Heart right ventricle (tissue), 16 donors: ENCODE results near the gene WAS. TPM values are rescaled to one million over a fixed set of nuclear protein-coding genes. Genes with fewer than 3 reads are reported as not detected.

Experiments used
- ATAC-seq, 8 donors: fragments of 200-7000 bp; cut with Tn5 transposase; one replicate each; pipeline ENCODE4 v1.9.1; 2020; ENCODE audit warnings: mild to moderate bottlenecking in 8 of 8, moderate library complexity in 8 of 8, moderate number of reproducible peaks in 1 of 8
- DNase-seq, 2 donors: peaks; one replicate each; pipeline ENCODE4 v3.0.0-alpha.2; 2020
- H3K27ac ChIP-seq, 10 donors: fragments of 200-600 bp; sonication (generic) in 2 of 10; one replicate each; pipeline versions ENCODE4 v1.5.0 to v1.8.0; 2020 to 2022; ENCODE audit warnings: mild to moderate bottlenecking in 3 of 10
- H3K27me3 ChIP-seq, 7 donors: fragments of 200-600 bp; one replicate each; pipeline ENCODE4 v1.8.0; 2021 to 2022; ENCODE audit warnings: mild to moderate bottlenecking in 2 of 7
- H3K36me3 ChIP-seq, 9 donors: fragments of 200-600 bp; sonication (generic) in 1 of 9; one replicate each; pipeline versions ENCODE4 v1.5.0 to v1.8.0; 2020 to 2022; ENCODE audit warnings: mild to moderate bottlenecking in 2 of 9
- H3K4me1 ChIP-seq, 9 donors: fragments of 200-600 bp; sonication (generic) in 1 of 9; one replicate each; pipeline versions ENCODE4 v1.5.0 to v1.8.0; 2020 to 2022; ENCODE audit warnings: mild to moderate bottlenecking in 4 of 9
- H3K4me3 ChIP-seq, 10 donors: fragments of 200-600 bp; sonication (generic) in 2 of 10; one replicate each; pipeline versions ENCODE4 v1.5.0 to v1.8.0; 2020 to 2022; ENCODE audit warnings: mild to moderate bottlenecking in 7 of 10, moderate library complexity in 2 of 10
- H3K9me3 ChIP-seq, 11 donors: fragments of 200-600 bp in 10 of 11; sonication (generic) in 2 of 11; one replicate each; pipeline versions ENCODE4 v1.5.0 to v1.8.0; 2013 to 2022; ENCODE audit warnings: mild to moderate bottlenecking in 2 of 11, control low read depth in 1 of 11, moderate library complexity in 1 of 11
- CTCF ChIP-seq, 9 donors: fragments of 200-600 bp; sonication (generic) in 2 of 9; IDR thresholded peaks; one replicate each; pipeline versions ENCODE4 v1.5.0 to v1.8.0; 2021 to 2022; ENCODE audit warnings: antibody characterized with exemption in 9 of 9, mild to moderate bottlenecking in 5 of 9, moderate library complexity in 1 of 9
- WGBS, 2 donors: extraction: QIAGEN DNeasy Blood & Tissue Kit; methylation state at CpG; one replicate each; pipeline ENCODE4 v1.1.7; 2013; ENCODE audit warnings: inconsistent platforms in 1 of 2; 5-methylcytosine and 5-hydroxymethylcytosine counted together
- intact Hi-C, 10 donors: fragments of 100-400 bp; cut with DNase I; formaldehyde crosslinking; loops; one replicate each; pipeline versions ENCODE4 v1.11.1 to v1.14.2; 2022
- polyA plus RNA-seq, 2 donors: library from polyadenylated mRNA; stranded (reverse); fragments of 200-250 nt; gene quantifications; one replicate each; pipeline ENCODE4 v1.2.3, GENCODE V29; 2013
- total RNA-seq, 10 donors: library from RNA; stranded (reverse); fragmentation: NEBNext Ultra II Directional in 3 of 10; extraction: Animal tissue kit (Norgen Biotek cat#: 25700) in 3 of 10; gene quantifications; one replicate each; pipeline versions ENCODE4 v1.2.1 to v1.2.4, GENCODE V29; 2021 to 2023
- donor health status: Arrhythmogenic right ventricular cardiomyopathy.
- donor health status: ischemic (EF 13 %, LVEDD 7.1; RV severe dilation, severe dysfunction).
- donor health status: healthy with polysubstance abuse.
- donor health status: DM: no; HTN: yes; CAD: no.
- donor health status: DM: no; HTN: no; CAD: no.
- donor health status: ischemic (EF 25% LVEDD 6.9; RV normal size, moderate dysfunction).
- donor health status: ischemic (EF 25% LVEDD 5.7; RV mildly dilated, moderate dysfunction).
- donor health status: healthy.
- donor health status: DM: yes; HTN: yes; CAD: no.
- donor health status: Ischemic cardiomyopathy.
- donor health status: ischemic (EF 35%, LVEDD 5.7; RV mildly dilated, moderate dysfunction).
- donor health status: nonischemic (EF 11% LVEDD 7.7; RV severe dilation, severe dysfunction).
- donor health status: DM: yes; HTN: yes; CAD: no.
- donor health status: PGD.
- donor health status: ischemic (EF 29% LVEDD 5.4; RV normal size, mild dysfunction).
- donor health status: nonischemic (EF 23%, LVEDD 6.1; RV moderate dilation, normal function).

The WAS gene
- total and polyA plus RNA-seq, 12 donors, result 0.86 to 14.3 (median 1.8) TPM

GRCh38 chrX:48736303-48736702 lies 52.7 kb downstream of the WAS start:
- peaks cover 0 to 14% (median 0%) of the 10 kb centered on the region in 9 donors for H3K4me1 ChIP-seq
- H3K27me3 ChIP-seq, result no peaks in the 10 kb centered on the region
- 79 to 88% methylated on average over 1 of the region's 1 CpG for WGBS, 2 donors
- H3K36me3 ChIP-seq, result no peaks in the 10 kb centered on the region
- ATAC-seq, result no peak
- H3K4me3 ChIP-seq, result peak overlapping the region in 4 of 10 donors; percentile 67 to 75 (median 72)
- no peak for DNase-seq
- no peaks in the 10 kb centered on the region for H3K9me3 ChIP-seq
- no peak for TF ChIP-seq CTCF (IDR thresholded peaks at IDR 0.05)
- intact Hi-C loops, result loop anchor here in 5 of 10 donors (2.0 to 10.0 kb wide), 6 partner anchors 34 to 68 kb away; partner anchors contain the start of genes HDAC6 (in 2 of the 5) and SUV39H1 (in 1 of the 5)
- H3K27ac ChIP-seq, result no peak overlapping the region

GRCh38 chrX:48736878-48737212 lies 53.2 kb downstream of the WAS start:
- no peak for TF ChIP-seq CTCF (IDR thresholded peaks at IDR 0.05)
- peaks cover 0 to 14% (median 0%) of the 10 kb centered on the region in 9 donors for H3K4me1 ChIP-seq
- no peak for ATAC-seq
- H3K27ac ChIP-seq, result peak overlapping the region in 3 of 10 donors; percentile 29 to 95 (median 93)
- H3K36me3 ChIP-seq, result no peaks in the 10 kb centered on the region
- intact Hi-C loops, result loop anchor here in 5 of 10 donors (2.0 to 10.0 kb wide), 6 partner anchors 35 to 68 kb away; partner anchors contain the start of genes HDAC6 (in 2 of the 5) and SUV39H1 (in 1 of the 5)
- peak overlapping the region in 9 of 10 donors; percentile 12 to 75 (median 68) for H3K4me3 ChIP-seq
- H3K9me3 ChIP-seq, result no peaks in the 10 kb centered on the region
- 8 to 9% methylated on average over 10 of the region's 10 CpGs for WGBS, 2 donors
- H3K27me3 ChIP-seq, result no peaks in the 10 kb centered on the region
- DNase-seq, result no peak

- Histone ChIP-seq H3K36me3 (no peaks in the 10 kb centered on the region), H3K27ac (peak overlapping the region; percentile 73 to 95 (median 92)), H3K4me3 (peak overlapping the region; percentile 35 to 75 (median 68)), H3K9me3 (no peaks in the 10 kb centered on the region), H3K27me3 (no peaks in the 10 kb centered on the region), H3K4me1 (peaks cover 0 to 14% (median 0%) of the 10 kb centered on the region in 9 donors)
- WGBS, 2 donors, result 0% methylated on average over 38 to 48 of the region's 48 CpGs
- DNase-seq (peak; percentile 87 to 93), ATAC-seq (peak; percentile 99 to 100 (median 100))
- TF ChIP-seq CTCF (IDR thresholded peaks at IDR 0.05), result no peak
- intact Hi-C loops, result loop anchor here in 5 of 10 donors (2.0 to 10.0 kb wide), 6 partner anchors 35 to 67 kb away; partner anchors contain the start of genes HDAC6 (in 2 of the 5) and SUV39H1 (in 1 of the 5)
Observed at GRCh38 chrX:48737213-48737938, 53.8 kb downstream of the WAS start.

- Histone ChIP-seq H3K4me1 (peaks cover 0 to 14% (median 0%) of the 10 kb centered on the region in 9 donors), H3K36me3 (no peaks in the 10 kb centered on the region), H3K27ac (peak overlapping the region; percentile 73 to 95 (median 92)), H3K27me3 (no peaks in the 10 kb centered on the region), H3K9me3 (no peaks in the 10 kb centered on the region), H3K4me3 (peak overlapping the region; percentile 35 to 75 (median 68))
- intact Hi-C loops, result loop anchor here in 5 of 10 donors (2.0 to 10.0 kb wide), 6 partner anchors 36 to 67 kb away; partner anchors contain the start of genes HDAC6 (in 2 of the 5) and SUV39H1 (in 1 of the 5)
- no peak for DNase-seq
- TF ChIP-seq CTCF (IDR thresholded peaks at IDR 0.05), result no peak
- 36 to 49% methylated on average over 7 of the region's 7 CpGs for WGBS, 2 donors
- ATAC-seq, result no peak
Observed at GRCh38 chrX:48737940-48738339, 54.3 kb downstream of the WAS start.

Other genes starting within 250 kb of the WAS start
- 1 to 10 TPM in 7 of 10 donors, under 1 TPM in 3; 0.64 to 5.3 (median 1.7) TPM for gene SLC38A5, start 213.5 kb upstream of the WAS start, total RNA-seq
- 10 to 100 TPM in 1 of 2 donors, 1 to 10 TPM in 1; 2.6 to 15.4 TPM for gene SLC38A5, start 213.5 kb upstream of the WAS start, polyA plus RNA-seq
- gene FTSJ1, start 207.6 kb upstream of the WAS start, total RNA-seq, result 10 to 100 TPM; 11.6 to 22.8 (median 12.9) TPM
- 10 to 100 TPM; 25.2 to 46.1 TPM for gene FTSJ1, start 207.6 kb upstream of the WAS start, polyA plus RNA-seq
- gene PORCN, start 174.8 kb upstream of the WAS start, total RNA-seq, result 10 to 100 TPM in 9 of 10 donors, 1 to 10 TPM in 1; 9.9 to 16.1 (median 13.0) TPM
- 10 to 100 TPM; 12.7 to 26.7 TPM for gene PORCN, start 174.8 kb upstream of the WAS start, polyA plus RNA-seq
- gene EBP, start 162.0 kb upstream of the WAS start, total RNA-seq, result 10 to 100 TPM; 35.1 to 76.0 (median 54.2) TPM
- gene EBP, start 162.0 kb upstream of the WAS start, polyA plus RNA-seq, result 100 to 1,000 TPM in 1 of 2 donors, 10 to 100 TPM in 1; 96.9 to 128 TPM
- gene TBC1D25, start 144.1 kb upstream of the WAS start, total RNA-seq, result 10 to 100 TPM; 14.7 to 22.6 (median 18.7) TPM
- gene TBC1D25, start 144.1 kb upstream of the WAS start, polyA plus RNA-seq, result 10 to 100 TPM in 1 of 2 donors, 1 to 10 TPM in 1; 6.1 to 11.1 TPM
- gene RBM3, start 109.3 kb upstream of the WAS start, total RNA-seq, result 100 to 1,000 TPM in 8 of 10 donors, 10 to 100 TPM in 2; 60.0 to 204 (median 111) TPM
- 100 to 1,000 TPM in 1 of 2 donors, 10 to 100 TPM in 1; 99.6 to 127 TPM for gene RBM3, start 109.3 kb upstream of the WAS start, polyA plus RNA-seq
- gene WDR13, start 86.3 kb upstream of the WAS start, total RNA-seq, result 100 to 1,000 TPM; 121 to 176 (median 157) TPM
- gene WDR13, start 86.3 kb upstream of the WAS start, polyA plus RNA-seq, result 100 to 1,000 TPM; 292 to 352 TPM
- gene SUV39H1, start 12.9 kb downstream of the WAS start, total RNA-seq, result 1 to 10 TPM; 2.2 to 5.6 (median 3.1) TPM
- gene SUV39H1, start 12.9 kb downstream of the WAS start, polyA plus RNA-seq, result 1 to 10 TPM; 1.4 to 4.6 TPM
- gene GLOD5, start 77.9 kb downstream of the WAS start, total RNA-seq, result not detected
- not detected for gene GLOD5, start 77.9 kb downstream of the WAS start, polyA plus RNA-seq
- under 1 TPM in 2 of 10 donors, not detected in 8; 0.23 to 0.25 TPM for gene GATA1, start 102.8 kb downstream of the WAS start, total RNA-seq
- gene GATA1, start 102.8 kb downstream of the WAS start, polyA plus RNA-seq, result under 1 TPM in 1 of 2 donors, not detected in 1; 0.07 TPM
- 10 to 100 TPM; 28.4 to 45.6 (median 32.3) TPM for gene HDAC6, start 118.3 kb downstream of the WAS start, total RNA-seq
- 100 to 1,000 TPM in 1 of 2 donors, 10 to 100 TPM in 1; 31.7 to 102 TPM for gene HDAC6, start 118.3 kb downstream of the WAS start, polyA plus RNA-seq
- not detected for gene ERAS, start 142.7 kb downstream of the WAS start, total RNA-seq
- gene ERAS, start 142.7 kb downstream of the WAS start, polyA plus RNA-seq, result under 1 TPM in 1 of 2 donors, not detected in 1; 0.04 TPM
- under 1 TPM in 5 of 10 donors, not detected in 5; 0.36 to 0.78 (median 0.39) TPM for gene PCSK1N, start 151.8 kb downstream of the WAS start, total RNA-seq
- gene PCSK1N, start 151.8 kb downstream of the WAS start, polyA plus RNA-seq, result under 1 TPM in 1 of 2 donors, not detected in 1; 0.03 TPM
- 10 to 100 TPM; 58.3 to 73.4 (median 64.7) TPM for gene TIMM17B, start 214.0 kb downstream of the WAS start, total RNA-seq
- gene TIMM17B, start 214.0 kb downstream of the WAS start, polyA plus RNA-seq, result 100 to 1,000 TPM in 1 of 2 donors, 10 to 100 TPM in 1; 75.1 to 100 TPM
- 10 to 100 TPM; 41.2 to 75.5 (median 52.8) TPM for gene PQBP1, start 214.1 kb downstream of the WAS start, total RNA-seq
- 100 to 1,000 TPM in 1 of 2 donors, 10 to 100 TPM in 1; 99.8 to 127 TPM for gene PQBP1, start 214.1 kb downstream of the WAS start, polyA plus RNA-seq
- gene SLC35A2, start 227.8 kb downstream of the WAS start, total RNA-seq, result 10 to 100 TPM in 8 of 10 donors, 1 to 10 TPM in 2; 9.0 to 18.2 (median 12.4) TPM
- 10 to 100 TPM in 1 of 2 donors, 1 to 10 TPM in 1; 6.4 to 27.7 TPM for gene SLC35A2, start 227.8 kb downstream of the WAS start, polyA plus RNA-seq
- gene PIM2, start 235.2 kb downstream of the WAS start, total RNA-seq, result 10 to 100 TPM in 1 of 10 donors, 1 to 10 TPM in 9; 2.0 to 14.0 (median 3.3) TPM
- 1 to 10 TPM; 1.8 to 3.9 TPM for gene PIM2, start 235.2 kb downstream of the WAS start, polyA plus RNA-seq